Neural cell (in vitro differentiated cells): ENCODE results near the gene ING5. TPM values are rescaled to one million over a fixed set of nuclear protein-coding genes. Genes with fewer than 3 reads are reported as not detected.

Source experiments
- H2AFZ ChIP-seq: fragments of 200-600, 300-800 bp; sonication (generic), shearing (Covaris generic); 2 replicates; pipeline ENCODE4 v1.6.0; 2014; ENCODE audit warnings: low read depth, mild to moderate bottlenecking, antibody characterized with exemption, low read length, moderate library complexity
- H3F3A ChIP-seq: fragments of 200-600 bp; shearing (Covaris generic); 2 replicates; pipeline ENCODE4 v1.6.1; 2016; ENCODE audit warnings: mild to moderate bottlenecking, moderate library complexity, mixed read lengths, antibody characterized with exemption, low read length; ENCODE audit not compliant: insufficient read depth, poor library complexity, severe bottlenecking
- H3K27ac ChIP-seq: fragments of 200-600, 300-800 bp; sonication (generic), shearing (Covaris generic); 2 replicates; pipeline ENCODE4 v1.5.1; 2014; ENCODE audit warnings: mild to moderate bottlenecking, low read length, moderate library complexity
- H3K27me3 ChIP-seq: fragments of 300-800, 200-600 bp; sonication (generic), shearing (Covaris generic); 2 replicates; pipeline ENCODE4 v1.6.0; 2014; ENCODE audit warnings: mild to moderate bottlenecking, low read depth, low read length, moderate library complexity; ENCODE audit not compliant: insufficient read depth
- H3K36me3 ChIP-seq: fragments of 300-800, 200-600 bp; sonication (generic), shearing (Covaris generic); 2 replicates; pipeline ENCODE4 v1.5.1; 2014; ENCODE audit warnings: mild to moderate bottlenecking, antibody characterized with exemption, low read length, moderate library complexity; ENCODE audit not compliant: insufficient read depth
- H3K4me2 ChIP-seq: fragments of 300-800, 200-600 bp; sonication (generic), shearing (Covaris generic); 2 replicates; pipeline ENCODE4 v1.6.0; 2014; ENCODE audit warnings: mild to moderate bottlenecking, low read length
- H3K4me3 ChIP-seq: fragments of 300-800, 200-600 bp; sonication (generic), shearing (Covaris generic); 2 replicates; pipeline ENCODE4 v1.5.1; 2014; ENCODE audit warnings: mild to moderate bottlenecking, low read length, moderate library complexity
- H3K79me2 ChIP-seq: fragments of 200-600 bp; shearing (Covaris generic); replicated peaks from 2 replicates; pipeline ENCODE4 v1.6.0; 2014; ENCODE audit warnings: mild to moderate bottlenecking, low read length, moderate library complexity; ENCODE audit not compliant: insufficient read depth
- H3K9ac ChIP-seq: fragments of 300-800, 200-600 bp; sonication (generic), shearing (Covaris generic); 2 replicates; pipeline ENCODE4 v1.6.1; 2016; ENCODE audit warnings: mild to moderate bottlenecking, low read length, mixed read lengths
- H3K9me2 ChIP-seq: fragments of 200-600 bp; shearing (Covaris generic); 2 replicates; pipeline ENCODE4 v1.6.1; 2016; ENCODE audit warnings: mild to moderate bottlenecking, low read length, mixed read lengths; ENCODE audit not compliant: insufficient read depth
- H3K9me3 ChIP-seq: fragments of 200-600, 300-800 bp; sonication (generic), shearing (Covaris generic); 2 replicates; pipeline ENCODE4 v1.6.1; 2016; ENCODE audit warnings: mild to moderate bottlenecking, mixed run types, low read length, moderate library complexity, mixed read lengths
- H4K20me1 ChIP-seq: fragments of 200-600 bp; shearing (Covaris generic); 2 replicates; pipeline ENCODE4 v1.6.1; 2016; ENCODE audit warnings: mild to moderate bottlenecking, mixed run types; ENCODE audit not compliant: insufficient read depth
- CTCF ChIP-seq: fragments of 450-650 bp; IDR thresholded peaks from 2 replicates; pipeline ENCODE4 v1.5.1; 2014; ENCODE audit warnings: antibody characterized with exemption, mild to moderate bottlenecking, moderate library complexity; ENCODE audit not compliant: poor library complexity, severe bottlenecking
- EP300 ChIP-seq: fragments of 450-650 bp; conservative IDR thresholded peaks from 2 replicates; pipeline ENCODE4 v1.6.1; 2014; ENCODE audit warnings: antibody characterized with exemption, mild to moderate bottlenecking, moderate library complexity; ENCODE audit not compliant: poor library complexity, severe bottlenecking
- EZH2 ChIP-seq: fragments of 200-600, 300-800 bp; shearing (Covaris generic), sonication (generic); IDR thresholded peaks from 2 replicates; pipeline ENCODE4 v1.6.1; 2014; ENCODE audit warnings: antibody characterized with exemption, low read length, borderline replicate concordance, mild to moderate bottlenecking; ENCODE audit not compliant: insufficient read depth, poor library complexity, severe bottlenecking
- MXI1 ChIP-seq: fragments of 450-650 bp; conservative IDR thresholded peaks from 2 replicates; pipeline ENCODE4 v1.6.1; 2014; ENCODE audit warnings: antibody characterized with exemption, mild to moderate bottlenecking; ENCODE audit not compliant: poor library complexity, severe bottlenecking
- POLR2AphosphoS5 ChIP-seq: IDR thresholded peaks from 2 replicates; pipeline ENCODE4 v1.6.1; 2012
- RAD21 ChIP-seq: fragments of 450-650 bp; conservative IDR thresholded peaks from 2 replicates; pipeline ENCODE4 v1.6.1; 2014; ENCODE audit warnings: antibody characterized with exemption, mild to moderate bottlenecking, moderate library complexity
- REST ChIP-seq: IDR thresholded peaks from 2 replicates; pipeline ENCODE4 v1.6.1; 2012; ENCODE audit warnings: borderline replicate concordance
- SMC3 ChIP-seq: fragments of 450-650 bp; conservative IDR thresholded peaks from 2 replicates; pipeline ENCODE4 v1.6.1; 2014; ENCODE audit warnings: antibody characterized with exemption, mild to moderate bottlenecking, moderate library complexity; ENCODE audit not compliant: poor library complexity
- TAF1 ChIP-seq: IDR thresholded peaks from 2 replicates; pipeline ENCODE4 v1.6.1; 2012; ENCODE audit warnings: low read depth
- polyA plus RNA-seq: library from polyadenylated mRNA; depleted of rRNA; stranded (reverse); fragments of >200 nt; gene quantifications from 2 replicates; pipeline ENCODE4 v1.2.3, GENCODE V29; 2014

Gene ING5
- polyA plus RNA-seq, 1 donor from 2014 or later = 22.8 TPM

DNA sequence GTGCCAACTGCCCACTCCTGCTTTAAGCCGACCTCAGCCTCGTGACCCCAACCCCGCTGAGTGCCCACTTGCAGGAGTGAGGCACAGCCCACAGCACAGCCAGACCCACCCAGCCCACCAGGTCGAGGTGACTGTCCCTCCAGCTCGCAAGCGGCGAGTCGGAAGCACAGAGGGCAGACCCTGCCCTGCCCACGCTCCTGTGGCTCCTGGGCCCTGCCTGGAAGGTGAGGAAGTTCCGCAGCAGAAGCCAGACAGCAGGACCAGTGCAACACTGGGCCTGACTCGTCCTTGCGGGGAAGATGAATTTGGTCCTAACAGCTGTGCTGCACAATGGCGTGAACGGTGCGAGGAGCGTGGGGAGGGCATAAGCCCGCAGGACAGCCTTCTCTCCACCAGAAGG is 25.2 kb upstream of the ING5 start:
- Histone ChIP-seq H3K9me2 (no peaks in the 10 kb centered on the region), H3F3A (no peaks in the 10 kb centered on the region), H3K27me3 (no peaks in the 10 kb centered on the region), H3K9ac (no peak overlapping the region), H3K9me3 (no peaks in the 10 kb centered on the region), H3K36me3 (no peaks in the 10 kb centered on the region), H4K20me1 (no peaks in the 10 kb centered on the region), H3K4me3 (no peak overlapping the region), H3K27ac (no peak overlapping the region), H3K79me2 (no peaks in the 10 kb centered on the region), H2AFZ (no peak overlapping the region), H3K4me2 (no peak overlapping the region)
- TF ChIP-seq EP300 (no peak), SMC3 (no peak), POLR2AphosphoS5 (no peak), MXI1 (no peak), TAF1 (no peak), RAD21 (no peak), CTCF (no peak), REST (no peak), EZH2 (no peak)

DNA sequence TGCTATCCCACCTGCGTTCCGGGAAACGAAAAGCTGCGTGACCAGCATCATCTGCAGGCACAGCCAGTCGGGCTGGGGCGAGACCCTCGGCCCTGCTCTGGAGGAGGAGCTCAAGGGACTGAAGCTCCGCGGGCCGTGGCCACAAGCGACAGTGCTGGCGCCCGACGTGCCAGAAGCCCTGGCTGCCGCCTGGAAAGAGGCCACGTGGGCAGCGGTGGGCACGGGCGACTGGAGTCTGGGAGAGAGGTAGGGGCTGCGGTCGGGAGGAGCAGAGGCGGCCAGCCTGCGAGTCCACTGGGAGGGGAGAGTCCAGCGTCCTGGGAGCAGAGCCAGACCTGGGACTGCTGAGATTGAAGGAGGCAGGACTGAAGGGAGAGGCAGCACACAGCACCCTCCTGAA is 24.4 kb upstream of the ING5 start:
- no peak overlapping the region for H3K4me2 ChIP-seq
- H3K27me3 ChIP-seq = no peaks in the 10 kb centered on the region
- no peaks in the 10 kb centered on the region for H3K79me2 ChIP-seq
- H3K27ac ChIP-seq = no peak overlapping the region
- H4K20me1 ChIP-seq = no peaks in the 10 kb centered on the region
- H3K9me3 ChIP-seq = no peaks in the 10 kb centered on the region
- H3F3A ChIP-seq = no peaks in the 10 kb centered on the region
- H3K36me3 ChIP-seq = no peaks in the 10 kb centered on the region
- no peak overlapping the region for H2AFZ ChIP-seq
- no peak for TF ChIP-seq TAF1
- no peak for TF ChIP-seq SMC3
- no peak for TF ChIP-seq MXI1
- TF ChIP-seq RAD21 = no peak
- TF ChIP-seq POLR2AphosphoS5 = no peak
- no peak for TF ChIP-seq EP300
- TF ChIP-seq CTCF = no peak
- TF ChIP-seq REST = no peak
- no peak for TF ChIP-seq EZH2
- H3K4me3 ChIP-seq = no peak overlapping the region
- no peaks in the 10 kb centered on the region for H3K9me2 ChIP-seq
- H3K9ac ChIP-seq = no peak overlapping the region
